ENCODE results near the gene UFD1.

UFD1 gene

DNA sequence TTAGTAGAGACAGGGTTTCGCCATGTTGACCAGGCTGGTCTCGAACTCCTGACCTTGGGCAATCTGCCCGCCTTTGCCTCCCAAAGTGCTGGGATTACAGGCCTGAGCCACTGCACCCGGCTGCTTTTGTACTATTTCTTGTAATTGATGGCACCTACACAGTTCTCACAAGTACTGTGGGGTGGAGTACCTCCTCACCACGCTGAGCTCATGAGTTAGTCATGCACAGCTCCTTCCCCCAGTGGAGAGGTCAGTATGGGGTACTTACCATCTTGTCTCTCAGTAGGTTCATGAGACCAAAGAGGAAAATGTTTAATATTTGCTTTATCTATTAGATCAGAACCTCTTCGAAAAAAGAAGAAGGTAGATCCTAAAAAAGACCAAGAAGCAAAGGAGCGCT is 44.6 kb downstream of the UFD1 start:
- TF ChIP-seq, protein P1, sequence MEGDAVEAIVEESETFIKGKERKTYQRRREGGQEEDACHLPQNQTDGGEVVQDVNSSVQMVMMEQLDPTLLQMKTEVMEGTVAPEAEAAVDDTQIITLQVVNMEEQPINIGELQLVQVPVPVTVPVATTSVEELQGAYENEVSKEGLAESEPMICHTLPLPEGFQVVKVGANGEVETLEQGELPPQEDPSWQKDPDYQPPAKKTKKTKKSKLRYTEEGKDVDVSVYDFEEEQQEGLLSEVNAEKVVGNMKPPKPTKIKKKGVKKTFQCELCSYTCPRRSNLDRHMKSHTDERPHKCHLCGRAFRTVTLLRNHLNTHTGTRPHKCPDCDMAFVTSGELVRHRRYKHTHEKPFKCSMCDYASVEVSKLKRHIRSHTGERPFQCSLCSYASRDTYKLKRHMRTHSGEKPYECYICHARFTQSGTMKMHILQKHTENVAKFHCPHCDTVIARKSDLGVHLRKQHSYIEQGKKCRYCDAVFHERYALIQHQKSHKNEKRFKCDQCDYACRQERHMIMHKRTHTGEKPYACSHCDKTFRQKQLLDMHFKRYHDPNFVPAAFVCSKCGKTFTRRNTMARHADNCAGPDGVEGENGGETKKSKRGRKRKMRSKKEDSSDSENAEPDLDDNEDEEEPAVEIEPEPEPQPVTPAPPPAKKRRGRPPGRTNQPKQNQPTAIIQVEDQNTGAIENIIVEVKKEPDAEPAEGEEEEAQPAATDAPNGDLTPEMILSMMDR (IDR thresholded peaks at IDR 0.05) = no peak
- Histone ChIP-seq H3K9ac (no peak overlapping the region), H3K9me3 (ENCODE audit: control insufficient read depth, low read length) (no peaks in the 10 kb centered on the region), H3K27ac (no peak overlapping the region), H3K4me1 (no peaks in the 10 kb centered on the region), H3K4me3 (ENCODE audit: low read depth, low read length) (no peak overlapping the region), H3K36me3 (ENCODE audit: control insufficient read depth, insufficient read depth, low read length) (no peaks in the 10 kb centered on the region), H3K79me2 (peaks cover 15% of the 10 kb centered on the region), H2AFZ (no peak overlapping the region), H3K27me3 (ENCODE audit: control insufficient read depth, insufficient read depth, low read length) (no peaks in the 10 kb centered on the region), H3K4me2 (ENCODE audit: low read length) (no peak overlapping the region)

- no peaks in the 10 kb centered on the region for H3K4me1 ChIP-seq
- peak within 1 kb of the TSS; percentile 94 for H2AFZ ChIP-seq
Observed at GRCh38 chr22:19432133-19432851, 46.7 kb downstream of the UFD1 start, which contains the start of gene MRPL40. Gene MRPL40 (plus strand): TSS chr22:19432545. CDS start chr22:19432555, 10 bp downstream.

DNA sequence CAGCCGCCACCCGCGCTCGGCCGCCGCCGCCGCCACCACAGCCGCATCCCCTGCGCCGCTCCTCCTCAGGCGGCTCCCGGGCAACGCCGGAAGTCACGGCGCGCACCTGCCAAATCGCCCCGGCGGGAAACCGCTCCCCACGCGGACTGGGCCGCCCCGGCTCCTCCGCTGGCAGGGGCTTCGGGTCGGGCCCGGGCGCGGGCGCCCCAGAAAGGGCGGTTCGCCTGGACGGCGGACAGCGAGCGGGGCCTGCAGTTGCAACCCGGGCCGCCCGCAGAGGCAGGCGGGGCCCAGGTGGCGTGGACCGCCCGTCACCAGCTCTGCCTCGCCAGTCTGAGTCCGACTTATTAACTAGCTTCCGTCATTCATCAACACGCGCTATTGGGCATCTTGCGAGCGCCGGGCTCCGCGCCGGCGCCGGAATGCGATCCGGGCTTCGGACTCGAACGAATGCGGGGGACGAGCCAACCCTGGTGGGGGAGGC is 47.3 kb downstream of the UFD1 start, which contains the start of gene HIRA:
HIRA (minus strand) TSS at position 85 of the 484 bp plus-strand sequence. CDS start 257 bp downstream, outside the sequence.
- no peaks in the 10 kb centered on the region for H3K36me3 ChIP-seq (ENCODE audit: control insufficient read depth, insufficient read depth, low read length)
- TF ChIP-seq, protein P1 (IDR thresholded peaks at IDR 0.05) = no peak
- H3K9ac ChIP-seq = peak within 1 kb of the TSS; percentile 31
- H3K4me2 ChIP-seq (ENCODE audit: low read length) = peak within 1 kb of the TSS; percentile 100
- peak within 1 kb of the TSS; percentile 98 for H3K4me3 ChIP-seq (ENCODE audit: low read depth, low read length)
- peak within 1 kb of the TSS; percentile 95 for H3K27ac ChIP-seq
- H3K9me3 ChIP-seq (ENCODE audit: control insufficient read depth, low read length) = no peaks in the 10 kb centered on the region
- H3K4me1 ChIP-seq = no peaks in the 10 kb centered on the region
- H3K27me3 ChIP-seq (ENCODE audit: control insufficient read depth, insufficient read depth, low read length) = no peaks in the 10 kb centered on the region
- H2AFZ ChIP-seq = peak within 1 kb of the TSS; percentile 94
- peaks cover 18% of the 10 kb centered on the region for H3K79me2 ChIP-seq

More at GRCh38 chr22:19432133-19432851, 46.7 kb downstream of the UFD1 start, which contains the start of gene MRPL40:
- peak within 1 kb of the TSS; percentile 98 for H3K4me3 ChIP-seq (ENCODE audit: low read depth, low read length)
- H3K27ac ChIP-seq = peak within 1 kb of the TSS; percentile 95
- no peaks in the 10 kb centered on the region for H3K27me3 ChIP-seq (ENCODE audit: control insufficient read depth, insufficient read depth, low read length)
- H3K79me2 ChIP-seq = peaks cover 17% of the 10 kb centered on the region
- H3K36me3 ChIP-seq (ENCODE audit: control insufficient read depth, insufficient read depth, low read length) = no peaks in the 10 kb centered on the region
- TF ChIP-seq, protein P1 (IDR thresholded peaks at IDR 0.05) = peak; percentile 9
- peak within 1 kb of the TSS; percentile 31 for H3K9ac ChIP-seq
- H3K4me2 ChIP-seq (ENCODE audit: low read length) = peak within 1 kb of the TSS; percentile 100
- no peaks in the 10 kb centered on the region for H3K9me3 ChIP-seq (ENCODE audit: control insufficient read depth, low read length)

- Histone ChIP-seq H3K4me2 (ENCODE audit: low read length) (peak overlapping the region; percentile 95), H3K9ac (peak overlapping the region; percentile 28), H3K27me3 (ENCODE audit: control insufficient read depth, insufficient read depth, low read length) (no peaks in the 10 kb centered on the region), H3K4me3 (ENCODE audit: low read depth, low read length) (peak overlapping the region; percentile 76), H3K79me2 (peaks cover 19% of the 10 kb centered on the region), H3K36me3 (ENCODE audit: control insufficient read depth, insufficient read depth, low read length) (no peaks in the 10 kb centered on the region), H3K4me1 (no peaks in the 10 kb centered on the region), H2AFZ (peak overlapping the region; percentile 33), H3K9me3 (ENCODE audit: control insufficient read depth, low read length) (no peaks in the 10 kb centered on the region), H3K27ac (peak overlapping the region; percentile 15)
- TF ChIP-seq, protein P1 (IDR thresholded peaks at IDR 0.05) = no peak
Observed at GRCh38 chr22:19430890-19431541, 48.0 kb downstream of the UFD1 start.
